Measurements from ENCODE around the gene CD86.
A peak's percentile ranks its signal among the peaks of the same experiment; 100 is the strongest.

Gene CD86

GRCh38 chr3:122052968-122053367 lies 2.2 kb upstream of the CD86 start:
- no peak for DNase-seq
- intact Hi-C loops (cut with DNase I), result no loop called here

- DNase-seq, result no peak
- intact Hi-C loops (cut with DNase I), result no loop called here
These were observed 2.5 kb downstream of the CD86 start for GRCh38 chr3:122057671-122058070.

- intact Hi-C loops (cut with DNase I), result no loop called here
These were observed 3.1 kb downstream of the CD86 start for GRCh38 chr3:122058294-122058693.

GRCh38 chr3:122060040-122060698 lies 5.0 kb downstream of the CD86 start:
- intact Hi-C loops (cut with DNase I), result no loop called here
- DNase-seq, result no peak

More at GRCh38 chr3:122058294-122058693, 3.1 kb downstream of the CD86 start:
- no peak for DNase-seq

- no peak for DNase-seq
- intact Hi-C loops (cut with DNase I), result no loop called here
These were observed 8.7 kb downstream of the CD86 start for GRCh38 chr3:122063908-122064307.

GRCh38 chr3:122064326-122064725 lies 9.2 kb downstream of the CD86 start:
- intact Hi-C loops (cut with DNase I), result no loop called here
- DNase-seq, result no peak

GRCh38 chr3:122066331-122067213 lies 11.4 kb downstream of the CD86 start:
- no peak for DNase-seq
- intact Hi-C loops (cut with DNase I), result no loop called here

- intact Hi-C loops (cut with DNase I), result no loop called here
These were observed 12.0 kb downstream of the CD86 start for GRCh38 chr3:122067214-122067550.

GRCh38 chr3:122067588-122068240 lies 12.6 kb downstream of the CD86 start:
- DNase-seq, result no peak
- intact Hi-C loops (cut with DNase I), result no loop called here

More at GRCh38 chr3:122067214-122067550, 12.0 kb downstream of the CD86 start:
- DNase-seq, result no peak

- DNase-seq, result peak in 17 of 42 donors; percentile 10 to 48 (median 26)
- intact Hi-C loops (cut with DNase I), result no loop called here
These were observed 19.6 kb downstream of the CD86 start for GRCh38 chr3:122074621-122075265.

GRCh38 chr3:122076491-122077292 lies 21.5 kb downstream of the CD86 start:
- intact Hi-C loops (cut with DNase I), result no loop called here
- DNase-seq, result no peak

- no peak for DNase-seq
- intact Hi-C loops (cut with DNase I), result no loop called here
These were observed 22.4 kb downstream of the CD86 start for GRCh38 chr3:122077293-122078234.

- DNase-seq, result no peak
- intact Hi-C loops (cut with DNase I), result no loop called here
These were observed 23.2 kb downstream of the CD86 start for GRCh38 chr3:122078235-122078935.

- intact Hi-C loops (cut with DNase I), result no loop called here
- no peak for DNase-seq
These were observed 24.5 kb downstream of the CD86 start for GRCh38 chr3:122079524-122080206.

GRCh38 chr3:122080207-122080587 lies 25.0 kb downstream of the CD86 start:
- DNase-seq, result no peak
- intact Hi-C loops (cut with DNase I), result no loop called here

- DNase-seq, result no peak
- intact Hi-C loops (cut with DNase I), result no loop called here
These were observed 26.5 kb downstream of the CD86 start for GRCh38 chr3:122081543-122082247.

Measured in head of caudate nucleus (tissue), 42 donors.